ENCODE measurements around the gene ANKRD60. TPM values are rescaled to one million over a fixed set of nuclear protein-coding genes. Genes with fewer than 3 reads are reported as not detected.

The ANKRD60 gene
- total RNA-seq, 2 donors from 2014 or later = not detected

GRCh38 chr20:58184063-58184462 is 44.4 kb downstream of the ANKRD60 start:
- H3K9me3 ChIP-seq = no peaks in the 10 kb centered on the region
- no peaks in the 10 kb centered on the region for H3K4me1 ChIP-seq
- H3K36me3 ChIP-seq = no peaks in the 10 kb centered on the region
- H3K27ac ChIP-seq = no peak overlapping the region
- H3K4me3 ChIP-seq = no peak overlapping the region
- TF ChIP-seq CTCF (IDR thresholded peaks at IDR 0.05) = no peak
- intact Hi-C loops (cut with DNase I) = no loop called here
- no peak for DNase-seq
- H3K9ac ChIP-seq (ENCODE audit: low read depth in 2 of 2, low read length in 2 of 2) = no peak overlapping the region
- H3K27me3 ChIP-seq = no peaks in the 10 kb centered on the region

GRCh38 chr20:58182521-58183140 is 45.8 kb downstream of the ANKRD60 start:
- TF ChIP-seq CTCF (IDR thresholded peaks at IDR 0.05) = no peak
- Histone ChIP-seq H3K27me3 (no peaks in the 10 kb centered on the region), H3K27ac (no peak overlapping the region), H3K4me3 (no peak overlapping the region), H3K4me1 (no peaks in the 10 kb centered on the region), H3K36me3 (no peaks in the 10 kb centered on the region), H3K9me3 (no peaks in the 10 kb centered on the region), H3K9ac (ENCODE audit: low read depth in 2 of 2, low read length in 2 of 2) (no peak overlapping the region)
- intact Hi-C loops (cut with DNase I) = no loop called here
- DNase-seq = no peak

GRCh38 chr20:58179432-58180099 is 48.9 kb downstream of the ANKRD60 start:
- H3K9ac ChIP-seq (ENCODE audit: low read depth in 2 of 2, low read length in 2 of 2) = peak overlapping the region; percentile 19 to 55
- peak; percentile 99 for TF ChIP-seq CTCF (IDR thresholded peaks at IDR 0.05)
- intact Hi-C loops (cut with DNase I) = loop anchor here (5.0 to 10.0 kb wide), 3 partner anchors 92 to 585 kb away; no protein-coding TSS in a partner anchor
- H3K9me3 ChIP-seq = no peaks in the 10 kb centered on the region
- no peak overlapping the region for H3K27ac ChIP-seq
- no peaks in the 10 kb centered on the region for H3K4me1 ChIP-seq
- no peaks in the 10 kb centered on the region for H3K36me3 ChIP-seq
- peak overlapping the region; percentile 19 for H3K4me3 ChIP-seq
- peak; percentile 62 for DNase-seq
- no peaks in the 10 kb centered on the region for H3K27me3 ChIP-seq

GRCh38 chr20:58179083-58179431 is 49.4 kb downstream of the ANKRD60 start:
- Histone ChIP-seq H3K9ac (ENCODE audit: low read depth in 2 of 2, low read length in 2 of 2) (no peak overlapping the region), H3K4me3 (peak overlapping the region; percentile 19), H3K27me3 (no peaks in the 10 kb centered on the region), H3K36me3 (no peaks in the 10 kb centered on the region), H3K9me3 (no peaks in the 10 kb centered on the region), H3K27ac (no peak overlapping the region), H3K4me1 (no peaks in the 10 kb centered on the region)
- intact Hi-C loops (cut with DNase I) = loop anchor here (5.0 to 10.0 kb wide), 3 partner anchors 92 to 584 kb away; no protein-coding TSS in a partner anchor
- TF ChIP-seq CTCF (IDR thresholded peaks at IDR 0.05) = no peak
- DNase-seq = no peak

- no peak for TF ChIP-seq CTCF (IDR thresholded peaks at IDR 0.05)
- H3K9ac ChIP-seq (ENCODE audit: low read depth in 2 of 2, low read length in 2 of 2) = no peak overlapping the region
- no peaks in the 10 kb centered on the region for H3K4me1 ChIP-seq
- H3K27me3 ChIP-seq = no peaks in the 10 kb centered on the region
- H3K9me3 ChIP-seq = no peaks in the 10 kb centered on the region
- intact Hi-C loops (cut with DNase I) = loop anchor here (5.0 to 10.0 kb wide), 3 partner anchors 90 to 583 kb away; no protein-coding TSS in a partner anchor
- no peaks in the 10 kb centered on the region for H3K36me3 ChIP-seq
- DNase-seq = no peak
- no peak overlapping the region for H3K4me3 ChIP-seq
- H3K27ac ChIP-seq = no peak overlapping the region
Observed at GRCh38 chr20:58177799-58178198, 50.7 kb downstream of the ANKRD60 start.

All from colonic mucosa (tissue), 4 donors.